Skeletal muscle tissue (tissue), 4 donors: ENCODE measurements around the gene SOX5. TPM values are rescaled to one million over a fixed set of nuclear protein-coding genes. Genes with fewer than 3 reads are reported as not detected.

Experiments used
- H3K27ac ChIP-seq: one replicate; pipeline ENCODE4 v1.7.0; 2013; ENCODE audit warnings: mild to moderate bottlenecking, low read depth, low read length, inconsistent platforms
- H3K27me3 ChIP-seq, 3 donors: one replicate each; pipeline ENCODE4 v1.7.0; 2013; ENCODE audit warnings: low read length in 3 of 3; ENCODE audit not compliant: control insufficient read depth in 3 of 3, insufficient read depth in 3 of 3
- H3K36me3 ChIP-seq, 3 donors: one replicate each; pipeline ENCODE4 v1.7.0; 2013; ENCODE audit warnings: low read length in 3 of 3; ENCODE audit not compliant: control insufficient read depth in 3 of 3, insufficient read depth in 3 of 3
- H3K4me1 ChIP-seq, 3 donors: one replicate each; pipeline ENCODE4 v1.7.0; 2013; ENCODE audit warnings: low read length in 3 of 3, mild to moderate bottlenecking in 3 of 3; ENCODE audit not compliant: control insufficient read depth in 3 of 3, insufficient read depth in 3 of 3
- H3K4me3 ChIP-seq, 3 donors: one replicate each; pipeline ENCODE4 v1.7.0; 2013; ENCODE audit warnings: low read length in 3 of 3
- H3K9ac ChIP-seq, 3 donors: one replicate each; pipeline ENCODE4 v1.7.0; 2013; ENCODE audit warnings: low read length in 3 of 3, mild to moderate bottlenecking in 3 of 3, moderate library complexity in 2 of 3, low read depth in 1 of 3
- H3K9me3 ChIP-seq, 3 donors: one replicate each; pipeline ENCODE4 v1.7.0; 2013; ENCODE audit warnings: low read length in 3 of 3; ENCODE audit not compliant: control insufficient read depth in 3 of 3
- total RNA-seq: library from RNA; depleted of rRNA; stranded (reverse); fragments of >200 nt; gene quantifications from one replicate; pipeline ENCODE4 v1.2.3, GENCODE V29; 2014
- donor health status: Osteomylitis.

Gene SOX5
- total RNA-seq, 1 donor from 2014 or later: 6.3 TPM

- no peaks in the 10 kb centered on the region for H3K36me3 ChIP-seq
- no peaks in the 10 kb centered on the region for H3K9me3 ChIP-seq
- H3K4me1 ChIP-seq: no peaks in the 10 kb centered on the region
- no peak overlapping the region for H3K9ac ChIP-seq
- no peaks in the 10 kb centered on the region for H3K27me3 ChIP-seq
- H3K4me3 ChIP-seq: no peak overlapping the region
- H3K27ac ChIP-seq: no peak overlapping the region
These were observed 263.4 kb downstream of the SOX5 start for GRCh38 chr12:23686095-23686494.

GRCh38 chr12:23684121-23684520 is 265.3 kb downstream of the SOX5 start:
- H3K27me3 ChIP-seq: no peaks in the 10 kb centered on the region
- H3K9ac ChIP-seq: no peak overlapping the region
- no peaks in the 10 kb centered on the region for H3K4me1 ChIP-seq
- no peaks in the 10 kb centered on the region for H3K36me3 ChIP-seq
- H3K9me3 ChIP-seq: peaks cover 0 to 5% (median 0%) of the 10 kb centered on the region in 3 donors
- H3K4me3 ChIP-seq: no peak overlapping the region
- H3K27ac ChIP-seq: no peak overlapping the region

GRCh38 chr12:23681237-23681636 is 268.2 kb downstream of the SOX5 start:
- no peaks in the 10 kb centered on the region for H3K27me3 ChIP-seq
- no peak overlapping the region for H3K9ac ChIP-seq
- H3K27ac ChIP-seq: no peak overlapping the region
- H3K9me3 ChIP-seq: peaks cover 0 to 5% (median 0%) of the 10 kb centered on the region in 3 donors
- no peaks in the 10 kb centered on the region for H3K4me1 ChIP-seq
- H3K4me3 ChIP-seq: no peak overlapping the region
- H3K36me3 ChIP-seq: no peaks in the 10 kb centered on the region

- Histone ChIP-seq H3K4me1 (peaks cover 0 to 3% (median 0%) of the 10 kb centered on the region in 3 donors), H3K36me3 (no peaks in the 10 kb centered on the region), H3K27ac (no peak overlapping the region), H3K9me3 (no peaks in the 10 kb centered on the region), H3K9ac (no peak overlapping the region), H3K27me3 (no peaks in the 10 kb centered on the region), H3K4me3 (no peak overlapping the region)
These were observed 275.4 kb downstream of the SOX5 start for GRCh38 chr12:23674064-23674463.

- H3K27me3 ChIP-seq: no peaks in the 10 kb centered on the region
- H3K9ac ChIP-seq: no peak overlapping the region
- no peak overlapping the region for H3K4me3 ChIP-seq
- H3K36me3 ChIP-seq: no peaks in the 10 kb centered on the region
- H3K4me1 ChIP-seq: peaks cover 0 to 3% (median 0%) of the 10 kb centered on the region in 3 donors
- no peak overlapping the region for H3K27ac ChIP-seq
- no peaks in the 10 kb centered on the region for H3K9me3 ChIP-seq
These were observed 277.6 kb downstream of the SOX5 start for GRCh38 chr12:23671881-23672280.

- Histone ChIP-seq H3K9me3 (no peaks in the 10 kb centered on the region), H3K9ac (no peak overlapping the region), H3K27me3 (no peaks in the 10 kb centered on the region), H3K27ac (no peak overlapping the region), H3K4me3 (no peak overlapping the region), H3K36me3 (no peaks in the 10 kb centered on the region), H3K4me1 (peaks cover 0 to 3% (median 0%) of the 10 kb centered on the region in 3 donors)
These were observed 278.8 kb downstream of the SOX5 start for GRCh38 chr12:23670684-23671083.

- Histone ChIP-seq H3K4me1 (peaks cover 0 to 3% (median 0%) of the 10 kb centered on the region in 3 donors), H3K27ac (no peak overlapping the region), H3K9ac (no peak overlapping the region), H3K27me3 (no peaks in the 10 kb centered on the region), H3K4me3 (no peak overlapping the region), H3K36me3 (no peaks in the 10 kb centered on the region), H3K9me3 (no peaks in the 10 kb centered on the region)
These were observed 279.8 kb downstream of the SOX5 start for GRCh38 chr12:23669691-23670090.

GRCh38 chr12:23666866-23667265 is 282.6 kb downstream of the SOX5 start:
- Histone ChIP-seq H3K4me1 (no peaks in the 10 kb centered on the region), H3K27me3 (no peaks in the 10 kb centered on the region), H3K9ac (no peak overlapping the region), H3K4me3 (no peak overlapping the region), H3K27ac (no peak overlapping the region), H3K36me3 (no peaks in the 10 kb centered on the region), H3K9me3 (no peaks in the 10 kb centered on the region)

- Histone ChIP-seq H3K4me3 (no peak overlapping the region), H3K4me1 (no peaks in the 10 kb centered on the region), H3K27ac (no peak overlapping the region), H3K36me3 (no peaks in the 10 kb centered on the region), H3K9me3 (no peaks in the 10 kb centered on the region), H3K27me3 (no peaks in the 10 kb centered on the region), H3K9ac (no peak overlapping the region)
These were observed 286.5 kb downstream of the SOX5 start for GRCh38 chr12:23662966-23663365.

- Histone ChIP-seq H3K36me3 (no peaks in the 10 kb centered on the region), H3K4me1 (no peaks in the 10 kb centered on the region), H3K9me3 (no peaks in the 10 kb centered on the region), H3K27me3 (no peaks in the 10 kb centered on the region), H3K9ac (no peak overlapping the region), H3K4me3 (no peak overlapping the region), H3K27ac (no peak overlapping the region)
These were observed 290.3 kb downstream of the SOX5 start for GRCh38 chr12:23659131-23659530.

GRCh38 chr12:23657598-23657997 is 291.9 kb downstream of the SOX5 start:
- Histone ChIP-seq H3K9me3 (no peaks in the 10 kb centered on the region), H3K4me1 (no peaks in the 10 kb centered on the region), H3K9ac (no peak overlapping the region), H3K4me3 (no peak overlapping the region), H3K36me3 (no peaks in the 10 kb centered on the region), H3K27ac (no peak overlapping the region), H3K27me3 (no peaks in the 10 kb centered on the region)
